H1 (cell line): Measurements from ENCODE around the gene PCDHB16. TPM values are rescaled to one million over a fixed set of nuclear protein-coding genes. Genes with fewer than 3 reads are reported as not detected.
"Not testable (repeated sequence)": the region's sequence is repeated elsewhere in the genome, so short reads cannot be mapped to it uniquely, and the experiment has no call there.

Source experiments
- CTCF ChIA-PET: fragments of 300-600 bp; sonication (Branson Sonifier 250); formaldehyde crosslinking; loops from one replicate; lab custom pipeline; 2021; ENCODE audit not compliant: partially characterized antibody; lab: Charles Lee
- POLR2A ChIA-PET: fragments of 300-600 bp; sonication (Branson Sonifier 250); formaldehyde crosslinking; loops from one replicate; lab custom pipeline; 2021; ENCODE audit warnings: inconsistent platforms; ENCODE audit not compliant: partially characterized antibody; lab: Charles Lee
- DNase-seq, 2 experiments: peaks; one replicate each; pipeline versions ENCODE4 v3.0.0 to v3.0.0-alpha.2; 2010 to 2022; ENCODE audit warnings: low spot score in 2 of 2, low read depth in 1 of 2, mixed read lengths in 1 of 2
- FAIRE-seq: peaks from 2 replicates; lab custom pipeline; 2011; peaks lifted over from hg19 to GRCh38; lab: Jason Lieb, UNC
- H2AFZ ChIP-seq: 2 replicates; pipeline ENCODE4 v1.8.1; 2012; ENCODE audit warnings: low read length, inconsistent platforms
- H2AK5ac ChIP-seq: 2 replicates; pipeline ENCODE4 v1.6.1; 2013; ENCODE audit warnings: low read depth, low read length
- H2BK120ac ChIP-seq: replicated peaks from 2 replicates; pipeline ENCODE3; 2013; ENCODE audit warnings: low read depth, low read length, inconsistent platforms
- H2BK12ac ChIP-seq: 2 replicates; pipeline ENCODE4 v1.6.1; 2013; ENCODE audit warnings: low read depth, low read length
- H2BK15ac ChIP-seq: 2 replicates; pipeline ENCODE4 v1.6.1; 2013; ENCODE audit warnings: low read length
- H2BK20ac ChIP-seq: 2 replicates; pipeline ENCODE4 v1.6.1; 2013; ENCODE audit warnings: low read length
- H2BK5ac ChIP-seq: 2 replicates; pipeline ENCODE4 v1.6.1; 2013; ENCODE audit warnings: low read depth, low read length
- H3K14ac ChIP-seq: 2 replicates; pipeline ENCODE4 v1.6.1; 2013; ENCODE audit warnings: inconsistent platforms; ENCODE audit not compliant: insufficient read length
- H3K18ac ChIP-seq: 2 replicates; pipeline ENCODE4 v1.6.1; 2013; ENCODE audit warnings: low read length; ENCODE audit errors: extremely low read depth
- H3K23ac ChIP-seq: 2 replicates; pipeline ENCODE4 v1.6.1; 2013; ENCODE audit warnings: inconsistent platforms; ENCODE audit not compliant: insufficient read length
- H3K23me2 ChIP-seq: 2 replicates; pipeline ENCODE4 v1.6.1; 2013; ENCODE audit warnings: low read depth, low read length
- H3K27ac ChIP-seq: 2 replicates; pipeline ENCODE4 v1.6.1; 2011; ENCODE audit warnings: low read depth, low read length, inconsistent platforms
- H3K27me3 ChIP-seq, 4 experiments: replicated peaks in 1 of 4; 1 replicate in 1 of 4; 2 replicates in 3 of 4; pipeline versions ENCODE4 v1.6.1 to v1.8.1; 2011 to 2013; ENCODE audit warnings: low read length in 3 of 4, mild to moderate bottlenecking in 3 of 4, inconsistent platforms in 2 of 4, mixed read lengths in 2 of 4, moderate library complexity in 1 of 4; ENCODE audit not compliant: control insufficient read depth in 3 of 4, insufficient read depth in 3 of 4; ENCODE audit errors: extremely low read depth in 1 of 4
- H3K36me3 ChIP-seq, 4 experiments: 2 replicates each; pipeline versions ENCODE4 v1.6.1 to v1.8.1; 2011 to 2013; ENCODE audit warnings: mild to moderate bottlenecking in 4 of 4, low read length in 3 of 4, moderate library complexity in 2 of 4, control low read depth in 1 of 4, inconsistent platforms in 1 of 4; ENCODE audit not compliant: insufficient read depth in 4 of 4, control insufficient read depth in 2 of 4
- H3K4ac ChIP-seq: replicated peaks from 2 replicates; pipeline ENCODE3; 2013; ENCODE audit warnings: low read length, low read depth, mixed read lengths, inconsistent platforms; ENCODE audit not compliant: insufficient read length
- H3K4me1 ChIP-seq, 4 experiments: replicated peaks in 1 of 4; 1 replicate in 1 of 4; 2 replicates in 3 of 4; pipeline versions ENCODE4 v1.6.1 to v1.8.1; 2011 to 2013; ENCODE audit warnings: low read length in 3 of 4, inconsistent platforms in 2 of 4, mixed read lengths in 1 of 4; ENCODE audit not compliant: insufficient read depth in 4 of 4, control insufficient read depth in 3 of 4
- H3K4me2 ChIP-seq, 2 experiments: 2 replicates each; pipeline versions ENCODE4 v1.6.1 to v1.8.1; 2011 to 2013; ENCODE audit warnings: low read depth in 2 of 2, low read length in 2 of 2, control low read depth in 1 of 2, inconsistent platforms in 1 of 2, mild to moderate bottlenecking in 1 of 2; ENCODE audit not compliant: insufficient read depth in 1 of 2
- H3K4me3 ChIP-seq, 4 experiments: fragments of 200-600, 300-600 bp in 1 of 4; sonication (generic), shearing (Covaris generic), sonication (Bioruptor Twin) in 1 of 4; 2 replicates each; pipeline versions ENCODE4 v1.5.1 to v1.8.1; 2011 to 2016; ENCODE audit warnings: low read length in 4 of 4, low read depth in 3 of 4, control low read depth in 2 of 4, inconsistent platforms in 2 of 4, mild to moderate bottlenecking in 2 of 4, mixed read lengths in 1 of 4, moderate library complexity in 1 of 4; ENCODE audit not compliant: insufficient read depth in 2 of 4; ENCODE audit errors: extremely low read depth in 1 of 4
- H3K56ac ChIP-seq: replicated peaks from 2 replicates; pipeline ENCODE3; 2013; ENCODE audit warnings: low read depth, mild to moderate bottlenecking, mixed read lengths, low read length, inconsistent platforms; ENCODE audit not compliant: insufficient read length
- H3K79me1 ChIP-seq: 2 replicates; pipeline ENCODE4 v1.6.1; 2013; ENCODE audit warnings: low read depth, low read length, control low read depth
- H3K79me2 ChIP-seq, 2 experiments: 2 replicates each; pipeline versions ENCODE4 v1.6.1 to v1.8.1; 2012 to 2013; ENCODE audit warnings: low read length in 2 of 2, mild to moderate bottlenecking in 2 of 2, inconsistent platforms in 1 of 2; ENCODE audit not compliant: insufficient read depth in 2 of 2, control insufficient read depth in 1 of 2
- H3K9ac ChIP-seq, 4 experiments: replicated peaks in 1 of 4; 1 replicate in 1 of 4; 2 replicates in 3 of 4; pipeline versions ENCODE4 v1.6.1 to v1.8.1; 2011 to 2013; ENCODE audit warnings: low read depth in 3 of 4, low read length in 3 of 4, control low read depth in 2 of 4, mild to moderate bottlenecking in 2 of 4, moderate library complexity in 2 of 4, inconsistent platforms in 1 of 4; ENCODE audit errors: extremely low read depth in 1 of 4
- H3K9me3 ChIP-seq, 2 experiments: 2 replicates each; pipeline versions ENCODE4 v1.6.1 to v1.8.1; 2012 to 2013; ENCODE audit warnings: mild to moderate bottlenecking in 2 of 2, moderate library complexity in 2 of 2, control low read depth in 1 of 2, inconsistent platforms in 1 of 2, low read depth in 1 of 2, low read length in 1 of 2, mixed read lengths in 1 of 2; ENCODE audit not compliant: insufficient read depth in 2 of 2
- H4K20me1 ChIP-seq, 2 experiments: replicated peaks in 1 of 2; 2 replicates each; pipeline versions ENCODE3 to v1.8.1; 2011 to 2013; ENCODE audit warnings: inconsistent platforms in 2 of 2, low read length in 2 of 2, mild to moderate bottlenecking in 1 of 2; ENCODE audit not compliant: insufficient read depth in 2 of 2, control insufficient read depth in 1 of 2
- H4K5ac ChIP-seq: 2 replicates; pipeline ENCODE4 v1.6.1; 2013; ENCODE audit warnings: low read length, low read depth, mixed read lengths, inconsistent platforms; ENCODE audit not compliant: insufficient read length
- H4K8ac ChIP-seq: 2 replicates; pipeline ENCODE4 v1.8.0; 2013; ENCODE audit warnings: mild to moderate bottlenecking, moderate library complexity, low read length, inconsistent platforms; ENCODE audit not compliant: insufficient read depth; ENCODE audit errors: extremely low read depth
- H4K91ac ChIP-seq: replicated peaks from 2 replicates; pipeline ENCODE3; 2013; ENCODE audit warnings: low read length, mixed read lengths, inconsistent platforms; ENCODE audit not compliant: insufficient read length
- WGBS, 2 experiments: shearing (Covaris generic) in 1 of 2; methylation state at CpG; one replicate each; pipeline versions ENCODE4 v1.1.6 to v1.1.7; 2013 to 2015; ENCODE audit warnings: low lambda C conversion rate in 2 of 2, mixed read lengths in 2 of 2, inconsistent platforms in 1 of 2, low coverage in 1 of 2, missing lambda C conversion rate in 1 of 2; ENCODE audit not compliant: insufficient replicate concordance in 2 of 2, insufficient coverage in 1 of 2, insufficient read length in 1 of 2; ENCODE audit errors: extremely low coverage in 1 of 2, missing lambda C conversion rate in 1 of 2; 5-methylcytosine and 5-hydroxymethylcytosine counted together
- polyA plus RNA-seq, 7 experiments: library from polyadenylated mRNA; depleted of rRNA in 3 of 7; stranded (reverse) in 5 of 7; unstranded in 2 of 7; fragments of >200 nt in 5 of 7; fragments of 200-250 nt in 2 of 7; gene quantifications; 1 replicate in 5 of 7; 2 replicates in 1 of 7; 4 replicates in 1 of 7; pipeline versions ENCODE4 v1.2.1 to v1.2.3, GENCODE V29; 2011 to 2013; ENCODE audit warnings: missing spikeins in 2 of 7, mixed read lengths in 2 of 7
- total RNA-seq: library from RNA; stranded (reverse); fragmentation: NEBNext Ultra II Directional; extraction: Animal tissue kit (Norgen Biotek cat#: 25700); gene quantifications from 2 replicates; pipeline ENCODE4 v1.2.1, GENCODE V29; 2021

PCDHB16 gene
- total and polyA plus RNA-seq, 2 of the 8 experiments (the other 6 are each of a cell fraction or from before 2014, with no cell fraction given): 2.2 to 5.2 TPM

DNA sequence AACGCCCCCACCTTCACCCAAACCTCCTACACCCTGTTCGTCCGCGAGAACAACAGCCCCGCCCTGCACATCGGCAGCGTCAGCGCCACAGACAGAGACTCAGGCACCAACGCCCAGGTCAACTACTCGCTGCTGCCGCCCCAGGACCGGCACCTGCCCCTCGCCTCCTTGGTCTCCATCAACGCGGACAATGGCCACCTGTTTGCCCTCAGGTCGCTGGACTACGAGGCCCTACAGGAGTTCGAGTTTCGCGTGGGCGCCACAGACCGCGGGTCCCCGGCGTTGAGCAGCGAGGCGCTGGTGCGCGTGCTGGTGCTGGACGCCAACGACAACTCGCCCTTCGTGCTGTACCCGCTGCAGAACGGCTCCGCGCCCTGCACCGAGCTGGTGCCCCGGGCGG lies 42.7 kb downstream of the PCDHB16 start:
- H4K20me1 ChIP-seq, H4K5ac ChIP-seq, FAIRE-seq, H3K56ac ChIP-seq, H4K8ac ChIP-seq, H3K4me2 ChIP-seq, H4K91ac ChIP-seq, H2BK20ac ChIP-seq, H3K4me3 ChIP-seq, H3K14ac ChIP-seq, H3K9me3 ChIP-seq, H3K36me3 ChIP-seq, DNase-seq, H3K23ac ChIP-seq, H2BK15ac ChIP-seq, H2AK5ac ChIP-seq, H3K23me2 ChIP-seq, H2BK5ac ChIP-seq, H3K9ac ChIP-seq, H2AFZ ChIP-seq, H3K4ac ChIP-seq, H3K18ac ChIP-seq, POLR2A ChIA-PET, H2BK120ac ChIP-seq, H3K27ac ChIP-seq, H3K4me1 ChIP-seq, H3K79me1 ChIP-seq, H3K27me3 ChIP-seq, H2BK12ac ChIP-seq, H3K79me2 ChIP-seq: not testable (repeated sequence)
- CTCF ChIA-PET: interaction anchor here (1.1 to 3.6 kb wide), 12 partner anchors 8 to 339 kb away, joined by 3 to 43 read pairs (median 19); partner anchors contain the start of genes PCDHB11, PCDHB13, PCDHB16 and PCDHB2
- 97% methylated on average over 25 of the region's 40 CpGs; no CpG with 5 or more reads in 1 of the 2 experiments for WGBS, 2 experiments

- H3K18ac ChIP-seq, H3K4me3 ChIP-seq, H3K27ac ChIP-seq, H3K36me3 ChIP-seq, H2BK15ac ChIP-seq, H2BK12ac ChIP-seq, H3K14ac ChIP-seq, H4K5ac ChIP-seq, H2BK20ac ChIP-seq, H3K23me2 ChIP-seq, H3K79me2 ChIP-seq, H4K8ac ChIP-seq, H3K4me1 ChIP-seq, H3K9ac ChIP-seq, H3K4ac ChIP-seq, H3K79me1 ChIP-seq, H2AK5ac ChIP-seq, H3K23ac ChIP-seq, H2BK120ac ChIP-seq, FAIRE-seq, H3K27me3 ChIP-seq, H4K91ac ChIP-seq, H2AFZ ChIP-seq, H3K4me2 ChIP-seq, H4K20me1 ChIP-seq, H3K9me3 ChIP-seq, DNase-seq, H2BK5ac ChIP-seq, H3K56ac ChIP-seq: not testable (repeated sequence)
- ChIA-PET CTCF (interaction anchor here (0.9 to 2.1 kb wide), 11 partner anchors 9 to 289 kb away, joined by 3 to 6 read pairs (median 4); partner anchors contain the start of genes PCDHB13, PCDHGA10, PCDHGA2 and PCDHGB6), POLR2A (interaction anchor here (0.9 kb wide), 1 partner anchor 95 kb away, joined by 3 read pairs; no protein-coding TSS in a partner anchor)
- 100% methylated on average over 10 of the region's 30 CpGs; no CpG with 5 or more reads in 1 of the 2 experiments for WGBS, 2 experiments
Measured at GRCh38 chr5:141225421-141225820, 43.2 kb downstream of the PCDHB16 start.
